ENCODE measurements around the gene PSEN2.
"Not testable (repeated sequence)": the region's sequence is repeated elsewhere in the genome, so short reads cannot be mapped to it uniquely, and the experiment has no call there.

Gene PSEN2

DNA sequence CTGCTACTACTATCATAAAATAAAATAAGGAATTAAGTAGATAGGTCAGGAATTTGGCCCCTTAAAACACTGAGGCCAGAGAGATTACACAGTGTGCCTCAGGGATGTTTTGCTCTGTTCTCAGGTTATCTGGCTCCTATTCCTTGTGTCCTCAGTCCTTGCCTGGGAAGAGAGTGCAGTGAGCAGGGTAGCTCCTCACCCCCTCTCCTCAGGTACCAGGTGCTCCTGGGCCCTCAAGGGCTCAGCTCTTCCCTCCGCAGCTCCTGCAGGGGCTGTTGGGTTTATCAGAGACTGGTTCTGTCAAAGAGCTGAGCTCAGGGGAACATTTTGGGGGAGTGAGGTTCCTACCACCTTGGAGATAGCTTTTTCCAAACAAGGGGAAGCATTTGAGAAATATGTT is 49.6 kb downstream of the PSEN2 start:
- DNase-seq: no peak

DNA sequence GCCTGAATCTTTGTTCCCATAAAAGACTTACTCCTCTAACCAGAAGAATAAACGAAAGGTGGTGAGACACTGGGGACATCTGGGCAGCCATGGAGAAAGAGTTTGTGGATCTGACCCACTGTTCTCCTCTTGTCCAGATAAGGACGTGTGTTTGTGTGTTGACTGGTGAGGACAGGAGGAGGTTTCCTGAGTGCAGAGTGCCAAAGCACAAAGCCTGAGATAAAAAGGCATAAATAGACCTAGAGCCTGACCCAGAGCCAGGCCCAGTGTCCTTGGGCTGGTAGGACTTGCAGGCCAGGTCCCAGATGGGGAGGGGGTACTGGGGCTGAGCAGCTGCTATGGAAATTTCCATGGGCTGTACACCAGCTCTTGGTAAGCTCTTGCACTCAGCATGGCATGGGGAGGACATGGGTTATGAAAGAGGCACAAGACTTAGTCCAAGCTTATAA is 50.1 kb downstream of the PSEN2 start:
- DNase-seq: no peak

DNA sequence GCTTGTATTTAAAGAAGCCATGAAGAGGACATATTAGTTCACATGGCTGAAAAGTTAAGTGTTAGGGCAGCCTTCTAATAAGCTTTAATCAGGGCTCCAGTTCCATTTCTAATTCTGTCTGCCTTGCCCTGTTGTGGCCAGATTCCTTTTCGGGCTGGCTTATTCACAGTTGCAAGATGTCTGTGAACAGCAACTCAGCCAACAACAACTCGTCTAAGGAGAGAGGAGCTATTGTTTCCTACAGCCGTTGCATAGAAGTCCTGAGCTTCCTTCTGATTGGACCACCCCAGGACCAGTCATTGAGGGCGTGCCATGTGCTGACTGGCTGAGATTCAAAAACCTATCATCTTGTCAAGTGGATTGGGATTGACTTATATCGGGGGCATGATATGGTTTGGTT is 51.1 kb downstream of the PSEN2 start:
- DNase-seq: no peak

DNA sequence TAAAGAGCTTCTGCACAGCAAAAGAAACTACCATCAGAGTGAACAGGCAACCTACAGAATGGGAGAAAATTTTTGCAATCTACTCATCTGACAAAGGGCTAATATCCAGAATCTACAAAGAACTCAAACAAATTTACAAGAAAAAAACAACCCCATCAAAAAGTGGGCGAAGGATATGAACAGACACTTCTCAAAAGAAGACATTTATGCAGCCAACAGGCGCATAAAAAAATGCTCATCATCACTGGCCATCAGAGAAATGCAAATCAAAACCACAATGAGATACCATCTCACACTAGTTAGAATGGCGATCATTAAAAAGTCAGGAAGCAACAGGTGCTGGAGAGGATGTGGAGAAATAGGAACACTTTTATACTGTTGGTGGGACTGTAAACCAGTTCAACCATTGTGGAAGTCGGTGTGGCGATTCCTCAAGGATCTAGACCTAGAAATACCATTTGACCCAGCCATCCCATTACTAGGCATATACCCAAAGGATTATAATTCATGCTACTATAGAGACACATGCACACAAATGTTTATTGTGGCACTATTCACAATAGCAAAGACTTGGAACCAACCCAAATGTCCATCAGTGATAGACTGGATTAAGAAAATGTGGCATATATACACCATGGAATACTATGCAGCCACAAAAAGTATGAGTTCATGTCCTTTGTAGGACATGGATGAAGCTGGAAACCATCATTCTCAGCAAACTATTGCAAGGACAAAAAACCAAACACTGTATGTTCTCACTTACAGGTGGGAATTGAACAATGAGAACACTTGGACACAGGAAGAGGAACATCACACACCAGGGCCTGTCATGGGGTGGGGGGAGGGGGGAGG is 59.1 kb downstream of the PSEN2 start:
- DNase-seq: not testable (repeated sequence)

DNA sequence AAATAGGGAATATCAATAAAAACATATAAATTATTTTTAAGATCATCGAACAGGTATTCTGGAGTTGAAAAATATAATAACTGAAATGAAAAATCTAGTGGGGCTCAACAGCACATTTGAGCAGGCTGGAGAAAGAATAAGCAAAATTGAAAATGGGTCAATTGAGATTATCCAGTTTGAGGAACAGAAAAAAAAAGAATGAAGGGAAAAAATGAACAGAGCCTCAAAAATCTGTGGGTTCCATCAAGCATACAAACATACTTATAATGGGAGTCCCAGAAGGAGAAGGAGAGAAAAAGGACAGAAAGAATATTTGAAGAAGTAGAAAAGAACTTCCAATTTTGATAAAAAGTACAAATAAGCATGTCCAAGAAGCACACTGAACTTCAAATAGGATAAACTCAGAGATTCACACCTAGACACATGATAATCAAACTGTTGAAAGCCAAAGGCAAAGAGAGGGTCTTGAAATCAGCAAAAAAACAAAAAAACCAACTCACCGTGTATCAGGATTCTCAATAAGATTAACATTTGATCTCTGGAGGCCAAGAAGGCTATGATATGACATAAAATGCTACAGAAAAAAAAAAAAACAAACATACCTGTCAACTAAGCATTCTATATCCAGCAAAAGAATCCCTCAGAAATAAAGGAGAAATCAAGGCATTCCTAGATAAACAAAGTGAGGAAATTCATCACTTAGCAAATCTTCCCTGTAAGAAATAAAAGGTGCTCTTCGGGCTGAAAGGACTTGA is 64.2 kb downstream of the PSEN2 start:
- DNase-seq: no peak

DNA sequence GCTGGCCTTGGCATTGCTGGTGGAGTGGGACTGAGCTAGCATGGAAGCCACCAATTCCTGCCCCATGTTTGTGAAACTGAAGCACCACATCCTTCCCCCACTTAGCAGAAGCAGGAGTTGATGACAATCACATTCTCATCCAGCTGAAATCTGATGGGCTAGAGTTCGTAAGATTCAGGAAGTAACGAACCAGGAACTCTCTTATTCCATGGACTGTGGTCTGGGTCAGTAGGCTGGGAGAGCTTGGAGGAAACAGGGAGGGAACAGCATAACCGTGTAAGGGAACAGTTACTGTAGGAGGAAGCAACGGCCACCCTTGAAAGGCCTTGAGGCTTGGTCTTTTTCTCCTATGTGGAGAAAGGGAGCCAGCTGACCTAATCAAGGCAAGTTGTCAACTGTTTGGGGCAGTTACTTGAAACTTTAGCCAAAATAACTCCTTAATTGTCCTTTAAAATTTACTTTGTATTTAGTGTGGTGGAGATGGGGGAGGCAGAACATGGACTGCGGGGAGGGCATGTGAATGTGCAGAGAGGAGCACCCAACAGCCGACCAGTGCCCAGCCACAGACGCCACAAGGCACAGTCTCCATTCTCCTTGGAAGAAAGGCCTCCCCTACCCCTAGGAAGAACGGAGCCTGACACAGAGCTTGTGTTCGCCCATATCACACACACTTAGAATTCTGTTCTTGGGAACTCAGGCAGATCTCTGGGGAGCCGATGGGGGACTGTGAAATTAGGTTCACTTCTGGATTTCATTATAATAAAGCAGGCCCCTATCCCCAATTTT is 67.7 kb downstream of the PSEN2 start:
- no peak for DNase-seq

DNA sequence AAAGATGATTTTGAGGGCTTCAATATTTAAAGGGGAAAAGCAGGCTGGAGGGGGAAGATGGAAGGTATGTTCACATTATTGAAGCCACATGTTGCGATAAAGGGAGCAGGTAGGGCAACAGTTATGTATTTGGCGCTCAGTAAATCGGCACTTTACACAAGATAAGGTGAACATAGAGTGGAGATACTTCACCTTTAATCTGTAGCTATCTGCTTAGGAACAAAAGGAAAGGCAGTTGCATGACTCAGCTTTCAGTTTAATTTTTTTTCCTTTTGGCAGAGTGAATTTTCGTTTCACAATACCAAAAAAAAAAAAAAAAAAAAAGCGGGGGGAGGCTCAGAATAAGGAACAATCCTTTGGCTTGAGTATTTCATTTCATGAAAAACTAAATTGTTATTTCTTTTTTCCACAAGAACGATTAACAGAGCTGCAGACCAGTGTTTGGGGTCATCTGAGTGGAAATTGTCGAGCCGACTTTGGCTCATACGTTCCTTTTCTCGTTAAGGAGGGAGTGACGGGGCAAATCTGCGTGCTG is 68.6 kb downstream of the PSEN2 start:
- peak; percentile 35 for DNase-seq

DNA sequence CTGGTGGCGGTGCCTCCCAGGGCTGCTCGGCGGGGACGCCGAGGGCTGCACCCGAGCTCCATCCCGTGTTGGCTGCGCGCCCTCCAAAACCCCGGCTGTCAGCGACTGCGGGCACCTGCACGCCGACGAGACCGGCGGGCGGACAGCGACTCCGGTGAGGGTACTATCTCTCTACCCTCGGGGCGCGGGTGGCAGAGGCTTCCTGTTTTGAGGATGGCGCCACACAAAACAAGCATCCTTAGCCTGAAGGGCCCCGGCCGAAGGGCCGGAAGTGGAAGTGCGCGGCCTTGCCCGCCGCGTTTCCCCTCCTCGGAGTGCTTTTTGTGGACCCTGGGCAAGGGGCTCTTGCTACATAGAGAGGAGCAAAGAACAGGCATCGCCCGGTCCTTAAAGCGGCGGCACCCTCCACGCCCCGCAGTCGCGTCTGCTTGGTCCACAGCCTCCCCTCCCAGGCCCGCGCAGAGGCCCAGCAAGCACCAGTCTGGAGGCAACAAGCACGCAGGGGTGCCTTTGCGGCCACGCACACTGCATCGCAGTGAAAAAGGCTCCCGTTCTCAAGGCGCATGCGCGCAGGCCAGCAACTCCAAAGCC is 69.1 kb downstream of the PSEN2 start:
- no peak for DNase-seq

DNA sequence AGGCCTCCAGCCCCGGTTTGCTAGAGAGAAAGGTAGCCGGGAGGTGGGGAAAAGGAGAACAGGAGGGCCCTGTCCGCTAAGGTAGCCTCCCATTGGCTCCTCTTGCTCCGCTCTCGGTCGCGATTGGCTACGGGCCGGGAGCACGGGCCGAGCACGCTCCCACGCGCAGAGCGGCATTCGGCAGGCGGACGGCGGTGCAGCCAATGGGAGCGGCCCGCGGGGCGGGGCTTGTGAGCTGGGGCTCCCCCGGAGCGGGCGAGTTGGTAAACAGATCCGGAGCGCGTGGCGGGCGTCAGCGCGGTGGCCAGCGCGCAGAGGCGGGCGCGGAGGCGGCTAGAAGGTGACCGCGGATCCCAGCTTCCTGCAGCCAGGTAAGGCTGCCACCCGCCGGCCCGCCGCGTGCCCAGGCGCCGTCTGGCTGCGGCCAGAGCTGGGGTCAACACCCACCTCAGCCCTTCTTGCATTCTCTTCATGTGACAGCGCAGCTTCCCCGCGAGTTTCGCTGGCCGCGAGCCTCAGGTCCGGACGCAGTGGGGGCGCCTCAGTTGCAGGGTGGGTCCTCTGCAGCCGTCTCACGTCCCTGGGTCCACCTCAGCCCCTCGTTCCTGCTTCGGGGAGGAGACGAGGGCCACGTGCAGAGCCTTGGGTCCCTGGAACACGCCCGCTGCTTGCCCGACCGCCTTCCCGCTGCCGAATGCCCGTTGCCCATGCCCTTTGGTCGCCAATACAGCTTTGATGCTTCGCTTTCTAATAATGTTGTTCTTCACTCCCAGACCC is 69.8 kb downstream of the PSEN2 start, which contains the start of gene COQ8A:
Gene COQ8A (plus strand): TSS at position 266 of the 777 bp plus-strand sequence. CDS start 21,092 bp downstream, outside the sequence.
- DNase-seq: peak; percentile 100

DNA sequence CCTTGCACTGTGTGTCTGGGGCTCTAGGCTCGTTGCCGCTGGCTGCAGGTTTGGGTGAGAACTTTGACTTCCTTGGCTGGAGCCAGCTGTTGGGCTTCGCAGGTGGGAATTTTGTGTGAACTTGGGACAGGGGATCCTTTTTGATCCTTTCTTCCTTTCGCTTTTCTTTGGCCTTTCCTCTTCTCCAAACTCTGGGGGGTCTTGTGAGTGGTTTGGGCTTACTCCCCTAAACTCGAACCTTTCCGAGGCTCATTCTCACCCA is 70.3 kb downstream of the PSEN2 start:
- no peak for DNase-seq

DNA sequence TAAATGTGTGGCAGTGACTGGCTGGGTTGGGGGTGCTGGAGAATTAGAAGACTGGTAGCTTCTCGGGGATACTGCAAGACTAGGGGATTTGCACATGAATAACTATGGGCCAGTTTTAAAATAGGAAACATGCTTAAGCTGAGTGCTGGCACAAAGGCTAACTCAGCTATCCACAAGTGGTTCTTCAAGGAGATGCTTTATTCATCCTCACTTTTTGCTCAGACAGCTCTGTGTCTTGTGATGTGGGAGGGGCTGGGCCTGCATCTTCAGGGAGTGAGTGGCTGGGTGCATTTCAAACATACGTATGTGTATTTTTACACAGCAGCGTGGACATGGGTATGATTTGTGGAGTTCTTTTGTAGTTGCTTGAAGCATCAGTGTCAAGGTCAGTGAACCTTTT is 72.0 kb downstream of the PSEN2 start:
- DNase-seq: no peak

DNA sequence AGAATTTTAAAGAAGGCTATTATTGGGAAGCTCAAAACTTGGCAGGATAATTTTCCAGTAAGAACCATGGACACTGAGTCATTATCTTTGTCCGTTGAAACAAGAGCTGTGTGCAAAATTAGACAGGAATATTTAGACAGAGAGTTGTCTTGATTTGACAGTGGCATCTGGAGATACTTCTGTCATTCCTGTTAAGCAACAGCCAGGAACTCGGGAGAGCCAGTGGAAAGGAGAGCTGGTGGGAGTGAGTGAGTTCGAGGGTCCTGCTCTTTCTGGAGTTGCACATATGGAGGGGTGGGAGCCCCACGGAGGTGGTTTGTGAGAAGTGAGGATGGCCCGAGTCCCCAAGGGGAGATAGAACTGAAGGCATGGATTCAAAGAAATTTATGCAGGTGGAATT is 72.7 kb downstream of the PSEN2 start:
- DNase-seq: no peak

DNA sequence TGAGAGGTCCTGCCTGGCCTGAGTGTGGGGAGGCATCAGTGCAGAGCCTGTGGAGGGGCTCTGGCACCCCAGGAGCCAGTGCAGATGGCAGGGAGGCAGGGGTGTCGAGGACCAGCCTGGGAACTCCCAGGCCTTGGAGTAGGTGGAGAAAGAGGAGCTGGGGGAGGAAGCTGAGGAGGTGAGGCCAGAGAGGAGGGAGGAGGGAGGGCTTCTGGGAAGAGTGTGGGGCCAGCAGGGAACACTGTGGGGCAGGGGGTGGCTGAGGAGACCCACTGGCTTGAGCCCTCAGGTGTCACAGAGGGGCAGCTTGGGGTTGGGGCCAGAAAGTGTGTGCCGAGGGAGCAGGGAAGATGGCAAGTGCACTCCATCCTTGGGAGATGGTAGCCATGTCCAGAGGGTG is 73.5 kb downstream of the PSEN2 start:
- DNase-seq: no peak

DNA sequence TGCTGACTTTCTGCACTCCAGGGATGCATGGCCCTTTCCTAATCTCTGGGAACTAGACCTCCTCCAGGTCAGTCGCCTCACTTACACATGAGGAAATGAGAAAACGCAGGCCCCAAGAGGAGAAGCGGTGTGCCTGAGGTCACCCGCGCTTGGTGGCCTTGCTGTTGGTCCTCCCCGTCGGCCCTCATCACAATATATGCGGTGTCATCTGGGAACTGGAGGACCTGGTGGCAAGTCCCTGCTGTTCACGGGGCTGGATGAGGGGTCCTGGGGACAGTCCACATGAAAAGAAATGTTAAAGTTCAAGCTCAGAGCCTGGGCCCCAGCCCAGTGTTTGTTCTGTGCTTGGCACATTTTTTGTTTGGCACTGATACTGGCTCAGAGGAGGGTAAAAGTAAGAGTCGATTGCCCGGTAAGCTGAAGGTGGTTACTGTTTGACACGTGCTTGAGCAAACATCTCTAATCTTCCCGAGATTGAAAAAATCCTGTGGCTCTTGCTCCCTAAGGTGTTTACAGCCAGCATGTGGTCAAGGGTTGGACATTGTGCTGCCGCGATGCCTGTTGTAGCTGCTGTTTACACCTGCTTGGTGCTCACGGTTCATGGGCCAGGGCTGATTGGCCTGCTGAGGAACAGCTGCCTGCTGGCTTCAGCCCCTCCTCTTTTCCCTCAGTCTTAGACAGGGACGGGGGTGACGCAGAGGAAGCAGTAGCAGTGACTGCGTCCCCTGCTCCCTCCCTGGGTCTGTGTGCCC is 74.9 kb downstream of the PSEN2 start:
- DNase-seq: no peak
